Glutamatergic neuron (in vitro differentiated cells): ENCODE measurements around the gene TSHZ2. TPM values are rescaled to one million over a fixed set of nuclear protein-coding genes. Genes with fewer than 3 reads are reported as not detected.

ENCODE experiments used
- DNase-seq: peaks from one replicate; pipeline ENCODE4 v3.0.0; 2022
- H3K27ac Mint-ChIP-seq: one replicate; pipeline ENCODE4 v1.8.0; 2020; ENCODE audit warnings: mild to moderate bottlenecking, mixed read lengths, inconsistent platforms; ENCODE audit not compliant: unreplicated experiment
- H3K27me3 Mint-ChIP-seq: one replicate; pipeline ENCODE4 v1.8.0; 2020; ENCODE audit warnings: mild to moderate bottlenecking, moderate library complexity, mixed read lengths, inconsistent platforms; ENCODE audit not compliant: unreplicated experiment
- H3K36me3 Mint-ChIP-seq: one replicate; pipeline ENCODE4 v1.8.0; 2020; ENCODE audit warnings: mild to moderate bottlenecking, mixed read lengths, inconsistent platforms; ENCODE audit not compliant: unreplicated experiment
- H3K4me1 Mint-ChIP-seq: one replicate; pipeline ENCODE4 v1.8.0; 2020; ENCODE audit warnings: mild to moderate bottlenecking, low read depth, mixed read lengths, inconsistent platforms; ENCODE audit not compliant: unreplicated experiment
- H3K4me3 Mint-ChIP-seq: one replicate; pipeline ENCODE4 v1.8.0; 2020; ENCODE audit warnings: mild to moderate bottlenecking, mixed read lengths, inconsistent platforms; ENCODE audit not compliant: unreplicated experiment
- H3K9me3 Mint-ChIP-seq: one replicate; pipeline ENCODE4 v1.8.0; 2020; ENCODE audit warnings: mild to moderate bottlenecking, moderate library complexity, mixed read lengths, inconsistent platforms; ENCODE audit not compliant: unreplicated experiment
- CTCF ChIP-seq: fragments of 200-600 bp; sonication (generic); IDR thresholded peaks from one replicate; pipeline ENCODE4 v1.5.0; 2021; ENCODE audit not compliant: partially characterized antibody, unreplicated experiment
- total RNA-seq: library from RNA; stranded (reverse); fragmentation: NEBNext Ultra II Directional; extraction: Animal tissue kit (Norgen Biotek cat#: 25700); gene quantifications from one replicate; pipeline ENCODE4 v1.2.1, GENCODE V29; 2021; ENCODE audit not compliant: unreplicated experiment

The TSHZ2 gene
- total RNA-seq, 1 donor from 2014 or later = 10.0 TPM

DNA sequence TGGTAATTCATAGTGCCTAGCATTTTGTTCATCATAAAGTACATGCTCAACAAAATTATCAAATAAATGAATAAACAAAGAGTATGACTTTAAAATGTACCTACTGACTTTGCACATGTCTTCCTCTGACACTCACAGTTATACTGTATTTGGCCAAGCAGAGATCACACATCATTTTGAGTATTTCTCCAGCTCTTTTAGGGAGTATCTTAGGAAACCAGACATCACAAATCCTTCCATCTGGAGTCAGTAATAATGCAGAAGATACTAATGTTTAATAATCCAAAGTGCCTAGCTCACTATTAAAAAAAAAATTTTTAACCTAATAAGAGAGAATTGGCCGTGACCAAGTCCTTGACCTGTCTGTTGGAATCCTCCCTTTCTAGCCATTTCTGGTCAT is 466.9 kb downstream of the TSHZ2 start:
- Mint-ChIP-seq H3K27me3 (peaks cover 1% of the 10 kb centered on the region), H3K9me3 (no peaks in the 10 kb centered on the region), H3K4me3 (no peak overlapping the region), H3K36me3 (peaks cover 4% of the 10 kb centered on the region), H3K27ac (no peak overlapping the region), H3K4me1 (peaks cover 10% of the 10 kb centered on the region)
- TF ChIP-seq CTCF = no peak
- DNase-seq = no peak

GRCh38 chr20:53439616-53440015 is 467.5 kb downstream of the TSHZ2 start:
- Mint-ChIP-seq H3K27ac (no peak overlapping the region), H3K4me1 (peaks cover 7% of the 10 kb centered on the region), H3K36me3 (peaks cover 4% of the 10 kb centered on the region), H3K9me3 (no peaks in the 10 kb centered on the region), H3K4me3 (no peak overlapping the region), H3K27me3 (peaks cover 1% of the 10 kb centered on the region)
- no peak for TF ChIP-seq CTCF
- DNase-seq = no peak

- H3K4me3 Mint-ChIP-seq = no peak overlapping the region
- peaks cover 24% of the 10 kb centered on the region for H3K36me3 Mint-ChIP-seq
- TF ChIP-seq CTCF = no peak
- no peaks in the 10 kb centered on the region for H3K9me3 Mint-ChIP-seq
- no peak for DNase-seq
- H3K27me3 Mint-ChIP-seq = peaks cover 1% of the 10 kb centered on the region
- no peaks in the 10 kb centered on the region for H3K4me1 Mint-ChIP-seq
- H3K27ac Mint-ChIP-seq = no peak overlapping the region
These were observed 472.4 kb downstream of the TSHZ2 start for GRCh38 chr20:53444401-53445149.

DNA sequence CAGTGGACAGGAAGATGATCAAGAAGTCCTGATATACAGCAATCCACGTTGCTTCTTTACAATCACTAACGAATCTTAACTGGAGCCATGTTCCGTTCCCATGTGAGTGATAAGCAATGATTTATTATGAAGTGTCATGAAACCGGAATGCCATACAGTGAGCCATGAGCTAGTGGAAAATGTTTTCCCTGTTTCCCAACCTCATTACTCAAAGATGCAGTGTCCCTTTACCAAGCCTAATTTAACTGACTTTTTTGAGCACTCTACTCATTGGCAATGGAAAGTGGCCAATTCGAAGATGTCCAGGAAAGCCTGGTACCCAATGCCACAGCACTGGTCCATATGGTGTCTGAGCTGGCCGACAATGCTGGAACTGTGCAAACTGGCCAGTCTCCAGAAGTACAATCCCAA is 473.2 kb downstream of the TSHZ2 start:
- Mint-ChIP-seq H3K27me3 (peaks cover 1% of the 10 kb centered on the region), H3K27ac (no peak overlapping the region), H3K9me3 (no peaks in the 10 kb centered on the region), H3K4me3 (no peak overlapping the region), H3K4me1 (no peaks in the 10 kb centered on the region), H3K36me3 (peaks cover 31% of the 10 kb centered on the region)
- DNase-seq = no peak
- no peak for TF ChIP-seq CTCF

DNA sequence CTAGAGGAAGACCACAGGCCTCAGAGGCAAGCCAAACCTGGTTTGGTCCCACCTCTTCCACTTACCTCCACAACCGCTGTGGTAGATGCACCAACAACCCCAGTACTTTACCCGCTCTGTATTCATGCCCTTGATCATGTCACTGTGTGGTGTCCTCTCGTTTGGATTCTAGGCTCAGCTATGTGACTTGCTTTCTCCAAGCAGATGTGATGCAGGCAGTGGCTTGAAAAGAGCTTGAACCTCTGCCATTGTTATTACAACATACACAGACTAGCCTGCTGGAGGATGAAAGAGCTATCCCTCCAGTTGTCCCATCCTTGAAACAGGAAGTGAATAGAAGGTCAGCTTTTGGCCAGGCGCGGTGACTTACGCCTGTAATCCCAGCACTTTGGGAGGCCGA is 473.8 kb downstream of the TSHZ2 start:
- TF ChIP-seq CTCF = no peak
- no peaks in the 10 kb centered on the region for H3K9me3 Mint-ChIP-seq
- no peaks in the 10 kb centered on the region for H3K4me1 Mint-ChIP-seq
- H3K27me3 Mint-ChIP-seq = peaks cover 1% of the 10 kb centered on the region
- peaks cover 31% of the 10 kb centered on the region for H3K36me3 Mint-ChIP-seq
- H3K4me3 Mint-ChIP-seq = no peak overlapping the region
- DNase-seq = no peak
- H3K27ac Mint-ChIP-seq = no peak overlapping the region
